Caco-2 (cell line): ENCODE data around the gene ANKS3. TPM values are rescaled to one million over a fixed set of nuclear protein-coding genes. Genes with fewer than 3 reads are reported as not detected.

Source experiments
- BruUV-seq: library from RNA; stranded (reverse); fragments of 400-500 nt; replicated peaks from 2 replicates; lab custom pipeline; 2021; lab: Mats Ljungman, UMichigan
- CTCF ChIA-PET: fragments of 300-600 bp; sonication (Branson Sonifier 250); formaldehyde crosslinking; loops from one replicate; lab custom pipeline; 2022; ENCODE audit warnings: antibody characterized with exemption; lab: Charles Lee
- POLR2A ChIA-PET: fragments of 300-600 bp; sonication (Branson Sonifier 250); formaldehyde crosslinking; loops from one replicate; lab custom pipeline; 2022; ENCODE audit warnings: antibody characterized with exemption; lab: Charles Lee
- DNase-seq, 2 experiments: peaks; one replicate each; pipeline versions ENCODE4 v3.0.0 to v3.0.0-alpha.2; 2020 to 2022
- H3K27me3 ChIP-seq: replicated peaks from 2 replicates; pipeline ENCODE4 v1.6.0; 2011; ENCODE audit warnings: low read length; ENCODE audit not compliant: control insufficient read depth, insufficient read depth
- H3K36me3 ChIP-seq: 2 replicates; pipeline ENCODE4 v1.5.1; 2011; ENCODE audit warnings: low read length; ENCODE audit not compliant: control insufficient read depth, insufficient read depth
- H3K4me1 ChIP-seq: fragments of 250-450 bp; sonication (Bioruptor Pico); 2 replicates; pipeline ENCODE4 v1.5.1; 2020; ENCODE audit warnings: mild to moderate bottlenecking
- H3K4me3 ChIP-seq: 2 replicates; pipeline ENCODE4 v1.5.1; 2011; ENCODE audit warnings: low read depth, mild to moderate bottlenecking, control low read depth, low read length
- H3K9me3 ChIP-seq: fragments of 250-450 bp; sonication (Bioruptor Pico); 2 replicates; pipeline ENCODE4 v1.5.1; 2020; ENCODE audit warnings: mild to moderate bottlenecking, moderate library complexity
- H3K27ac Mint-ChIP-seq: one replicate; pipeline ENCODE4 v1.8.0; 2022; ENCODE audit warnings: mixed read lengths; ENCODE audit not compliant: unreplicated experiment
- H3K27me3 Mint-ChIP-seq: one replicate; pipeline ENCODE4 v1.8.0; 2022; ENCODE audit warnings: mixed read lengths; ENCODE audit not compliant: insufficient read depth, unreplicated experiment
- H3K36me3 Mint-ChIP-seq: one replicate; pipeline ENCODE4 v1.8.0; 2022; ENCODE audit warnings: mild to moderate bottlenecking, mixed read lengths; ENCODE audit not compliant: insufficient read depth, unreplicated experiment
- H3K4me1 Mint-ChIP-seq: one replicate; pipeline ENCODE4 v1.8.0; 2022; ENCODE audit warnings: low read depth, mixed read lengths; ENCODE audit not compliant: unreplicated experiment
- H3K4me3 Mint-ChIP-seq: one replicate; pipeline ENCODE4 v1.8.0; 2022; ENCODE audit warnings: mild to moderate bottlenecking, moderate library complexity, mixed read lengths; ENCODE audit not compliant: unreplicated experiment
- H3K9me3 Mint-ChIP-seq: one replicate; pipeline ENCODE4 v1.8.0; 2022; ENCODE audit warnings: mixed read lengths; ENCODE audit not compliant: unreplicated experiment
- intact Hi-C: fragments of 100-400 bp; cut with micrococcal nuclease; formaldehyde crosslinking; loops from one replicate; pipeline ENCODE4 v1.10.0; 2022; ENCODE audit not compliant: unreplicated experiment
- total RNA-seq: library from RNA; stranded (reverse); gene quantifications from 2 replicates; pipeline ENCODE4 v1.2.3, GENCODE V29; 2022
- TF ChIP-seq, protein P1 (sequence below), 2 experiments: fragments of 200-600 bp in 1 of 2; IDR thresholded peaks; 1 replicate in 1 of 2; 2 replicates in 1 of 2; pipeline versions ENCODE4 v1.5.1 to v1.8.0; 2011 to 2022; ENCODE audit warnings: antibody characterized with exemption in 1 of 2, control low read depth in 1 of 2, inconsistent platforms in 1 of 2, low read depth in 1 of 2, low read length in 1 of 2, mild to moderate bottlenecking in 1 of 2, moderate library complexity in 1 of 2; ENCODE audit not compliant: insufficient read depth in 1 of 2, severe bottlenecking in 1 of 2, unreplicated experiment in 1 of 2

Gene ANKS3
- total RNA-seq, 1 experiment from 2014 or later, result 28.1 TPM

DNA sequence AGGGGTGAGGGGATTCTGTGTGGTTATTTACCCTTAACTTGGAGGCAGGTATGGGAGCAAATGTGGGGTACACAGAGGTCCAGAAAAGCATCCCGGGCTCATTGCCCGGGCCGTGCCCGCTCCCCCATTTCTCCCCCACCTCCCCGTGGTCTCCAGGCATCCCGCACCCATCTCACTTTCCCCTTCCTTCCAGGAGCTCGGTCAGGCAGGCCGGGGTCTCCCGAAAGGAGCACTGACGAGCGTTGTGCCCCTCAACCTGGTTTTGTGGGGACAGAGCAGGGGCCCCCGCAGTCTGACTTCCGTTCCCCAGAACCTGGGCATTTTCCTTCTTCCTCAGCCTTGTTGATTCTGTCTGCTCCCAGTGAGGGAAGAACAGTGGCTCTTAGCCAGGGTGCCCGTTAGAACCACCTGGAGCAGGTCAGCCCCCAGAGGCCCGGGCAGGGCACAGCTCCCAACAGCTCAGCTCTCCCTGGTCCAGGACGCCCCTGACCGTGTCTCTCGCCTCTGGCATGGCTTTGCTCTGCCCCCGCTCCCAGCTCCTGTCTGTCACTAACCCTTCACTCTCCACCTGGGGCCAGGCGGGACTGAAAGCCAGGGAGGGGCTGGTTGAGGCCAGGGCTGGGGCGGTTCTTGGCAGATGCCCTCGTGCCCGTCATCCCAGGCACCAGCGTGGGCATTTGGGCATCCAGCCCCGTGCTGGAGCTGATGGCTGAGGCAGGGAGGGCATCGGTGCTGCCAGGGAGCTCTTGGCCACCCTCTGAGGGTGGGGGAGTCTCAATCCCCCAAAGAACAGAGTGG lies 53.2 kb downstream of the ANKS3 start:
- BruUV-seq, result no TSS peak
- Mint-ChIP-seq H3K27me3 (no peaks in the 10 kb centered on the region), H3K27ac (no peak overlapping the region), H3K4me3 (no peak overlapping the region), H3K4me1 (no peaks in the 10 kb centered on the region), H3K36me3 (peaks cover 33% of the 10 kb centered on the region), H3K9me3 (no peaks in the 10 kb centered on the region)
- Histone ChIP-seq H3K27me3 (no peaks in the 10 kb centered on the region), H3K4me1 (no peaks in the 10 kb centered on the region), H3K4me3 (no peak overlapping the region), H3K36me3 (peaks cover 7% of the 10 kb centered on the region), H3K9me3 (no peaks in the 10 kb centered on the region)
- ChIA-PET CTCF (interaction anchor here (0.6 kb wide), 1 partner anchor 16 kb away, joined by 3 read pairs; no protein-coding TSS in a partner anchor), POLR2A (no interaction called here)
- no peak for DNase-seq
- TF ChIP-seq, protein P1, sequence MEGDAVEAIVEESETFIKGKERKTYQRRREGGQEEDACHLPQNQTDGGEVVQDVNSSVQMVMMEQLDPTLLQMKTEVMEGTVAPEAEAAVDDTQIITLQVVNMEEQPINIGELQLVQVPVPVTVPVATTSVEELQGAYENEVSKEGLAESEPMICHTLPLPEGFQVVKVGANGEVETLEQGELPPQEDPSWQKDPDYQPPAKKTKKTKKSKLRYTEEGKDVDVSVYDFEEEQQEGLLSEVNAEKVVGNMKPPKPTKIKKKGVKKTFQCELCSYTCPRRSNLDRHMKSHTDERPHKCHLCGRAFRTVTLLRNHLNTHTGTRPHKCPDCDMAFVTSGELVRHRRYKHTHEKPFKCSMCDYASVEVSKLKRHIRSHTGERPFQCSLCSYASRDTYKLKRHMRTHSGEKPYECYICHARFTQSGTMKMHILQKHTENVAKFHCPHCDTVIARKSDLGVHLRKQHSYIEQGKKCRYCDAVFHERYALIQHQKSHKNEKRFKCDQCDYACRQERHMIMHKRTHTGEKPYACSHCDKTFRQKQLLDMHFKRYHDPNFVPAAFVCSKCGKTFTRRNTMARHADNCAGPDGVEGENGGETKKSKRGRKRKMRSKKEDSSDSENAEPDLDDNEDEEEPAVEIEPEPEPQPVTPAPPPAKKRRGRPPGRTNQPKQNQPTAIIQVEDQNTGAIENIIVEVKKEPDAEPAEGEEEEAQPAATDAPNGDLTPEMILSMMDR (IDR thresholded peaks at IDR 0.05; ENCODE audit: insufficient read depth in 1 of 2, low read depth in 1 of 2, low read length in 1 of 2, severe bottlenecking in 1 of 2, unreplicated experiment in 1 of 2), result no peak
- intact Hi-C loops, result no loop called here

DNA sequence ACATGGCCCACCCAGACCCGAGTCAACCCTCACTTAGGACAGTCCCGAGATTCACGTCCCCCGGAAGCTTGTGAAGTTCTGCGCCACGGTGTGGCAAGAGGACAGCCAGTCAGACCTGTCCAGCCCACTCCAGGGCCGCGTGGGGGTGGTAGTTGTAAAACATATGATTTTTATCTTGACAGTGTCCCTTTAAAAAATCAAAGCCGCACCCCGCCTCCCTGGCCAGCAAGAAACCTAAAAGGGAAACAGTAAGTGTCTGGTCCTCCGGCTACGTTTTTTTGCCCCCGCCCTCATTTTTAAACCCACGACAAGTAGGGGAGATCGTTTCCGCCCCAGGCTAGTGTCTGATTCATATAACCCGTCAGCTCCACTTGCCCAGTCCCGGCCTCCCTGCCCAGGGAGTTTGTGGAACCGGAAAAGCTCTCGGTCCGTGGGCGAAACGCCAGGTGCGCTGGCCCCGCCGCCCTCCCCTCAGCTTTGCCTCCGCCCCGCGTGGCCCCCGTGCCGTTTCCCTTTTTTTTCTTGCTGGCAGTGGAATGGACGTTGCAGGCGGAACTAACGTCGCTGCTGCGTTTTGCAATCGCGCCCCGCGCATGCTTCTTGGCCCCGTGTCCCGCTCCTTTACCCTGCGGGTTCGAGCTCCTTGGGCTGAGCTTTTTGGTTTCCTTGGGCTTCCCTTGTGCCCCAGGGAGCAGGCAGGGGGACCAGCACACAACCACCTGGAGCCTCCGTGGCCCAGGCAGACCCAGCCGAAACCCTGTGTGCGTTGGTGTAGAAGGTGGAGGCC lies 54.0 kb downstream of the ANKS3 start:
- Mint-ChIP-seq H3K9me3 (no peaks in the 10 kb centered on the region), H3K27me3 (no peaks in the 10 kb centered on the region), H3K4me3 (no peak overlapping the region), H3K27ac (no peak overlapping the region), H3K36me3 (peaks cover 36% of the 10 kb centered on the region), H3K4me1 (no peaks in the 10 kb centered on the region)
- no TSS peak for BruUV-seq
- Histone ChIP-seq H3K9me3 (no peaks in the 10 kb centered on the region), H3K4me1 (no peaks in the 10 kb centered on the region), H3K36me3 (peaks cover 7% of the 10 kb centered on the region), H3K4me3 (no peak overlapping the region), H3K27me3 (no peaks in the 10 kb centered on the region)
- no peak for DNase-seq
- POLR2A ChIA-PET, result no interaction called here
- TF ChIP-seq, protein P1 (IDR thresholded peaks at IDR 0.05; ENCODE audit: insufficient read depth in 1 of 2, low read depth in 1 of 2, low read length in 1 of 2, severe bottlenecking in 1 of 2, unreplicated experiment in 1 of 2), result no peak
- CTCF ChIA-PET, result interaction anchor here (0.5 to 0.6 kb wide), 2 partner anchors 17 to 1545 kb away, joined by 3 to 5 read pairs; partner anchors contain the start of gene ZNF213
- intact Hi-C loops, result no loop called here

DNA sequence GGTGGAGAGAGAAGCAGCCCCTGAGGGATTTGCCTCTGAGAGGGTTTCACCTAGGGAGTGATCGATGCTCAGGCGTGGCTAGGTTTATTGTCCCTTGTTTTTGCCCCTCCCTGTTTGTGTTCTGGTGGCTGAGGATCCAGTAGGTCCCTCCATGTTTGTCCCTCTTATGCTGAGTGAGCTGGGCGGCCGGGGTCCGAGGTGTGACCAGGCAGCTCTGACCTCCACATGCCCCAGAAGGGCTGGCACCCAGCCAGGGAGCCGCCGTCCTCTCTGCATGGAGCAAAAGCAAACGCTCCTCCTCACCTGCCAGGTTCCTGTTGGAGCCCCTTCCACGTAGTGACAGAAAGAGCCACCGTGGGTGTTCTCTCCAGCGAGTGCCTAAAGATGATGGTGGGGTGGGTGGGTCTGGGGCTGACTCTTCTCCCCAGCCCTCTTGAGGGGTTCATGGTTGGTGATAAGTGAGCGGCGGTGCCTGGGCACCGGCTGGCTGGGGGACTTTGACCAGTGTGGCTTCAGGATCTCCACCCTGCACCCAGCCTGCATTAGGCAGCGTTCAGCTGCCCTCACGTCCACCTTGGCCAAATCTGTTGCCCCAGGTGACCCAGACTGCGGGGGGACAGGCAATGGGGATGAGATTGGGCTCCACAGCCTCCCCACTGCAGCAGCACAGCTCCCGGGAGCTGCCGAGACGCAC lies 54.8 kb downstream of the ANKS3 start:
- Mint-ChIP-seq H3K27ac (no peak overlapping the region), H3K4me3 (no peak overlapping the region), H3K9me3 (no peaks in the 10 kb centered on the region), H3K4me1 (no peaks in the 10 kb centered on the region), H3K36me3 (peaks cover 36% of the 10 kb centered on the region), H3K27me3 (no peaks in the 10 kb centered on the region)
- intact Hi-C loops, result no loop called here
- TF ChIP-seq, protein P1 (IDR thresholded peaks at IDR 0.05; ENCODE audit: insufficient read depth in 1 of 2, low read depth in 1 of 2, low read length in 1 of 2, severe bottlenecking in 1 of 2, unreplicated experiment in 1 of 2), result no peak
- ChIA-PET POLR2A (no interaction called here), CTCF (no interaction called here)
- BruUV-seq, result no TSS peak
- H3K27me3 ChIP-seq, result no peaks in the 10 kb centered on the region
- no peak for DNase-seq
- peaks cover 7% of the 10 kb centered on the region for H3K36me3 ChIP-seq
- H3K9me3 ChIP-seq, result no peaks in the 10 kb centered on the region
- no peaks in the 10 kb centered on the region for H3K4me1 ChIP-seq
- H3K4me3 ChIP-seq, result no peak overlapping the region
